ENCODE results near the gene NXPH1.

- TF ChIP-seq POLR2A (IDR thresholded peaks at IDR 0.05), result no peak
- TF ChIP-seq, protein P1, sequence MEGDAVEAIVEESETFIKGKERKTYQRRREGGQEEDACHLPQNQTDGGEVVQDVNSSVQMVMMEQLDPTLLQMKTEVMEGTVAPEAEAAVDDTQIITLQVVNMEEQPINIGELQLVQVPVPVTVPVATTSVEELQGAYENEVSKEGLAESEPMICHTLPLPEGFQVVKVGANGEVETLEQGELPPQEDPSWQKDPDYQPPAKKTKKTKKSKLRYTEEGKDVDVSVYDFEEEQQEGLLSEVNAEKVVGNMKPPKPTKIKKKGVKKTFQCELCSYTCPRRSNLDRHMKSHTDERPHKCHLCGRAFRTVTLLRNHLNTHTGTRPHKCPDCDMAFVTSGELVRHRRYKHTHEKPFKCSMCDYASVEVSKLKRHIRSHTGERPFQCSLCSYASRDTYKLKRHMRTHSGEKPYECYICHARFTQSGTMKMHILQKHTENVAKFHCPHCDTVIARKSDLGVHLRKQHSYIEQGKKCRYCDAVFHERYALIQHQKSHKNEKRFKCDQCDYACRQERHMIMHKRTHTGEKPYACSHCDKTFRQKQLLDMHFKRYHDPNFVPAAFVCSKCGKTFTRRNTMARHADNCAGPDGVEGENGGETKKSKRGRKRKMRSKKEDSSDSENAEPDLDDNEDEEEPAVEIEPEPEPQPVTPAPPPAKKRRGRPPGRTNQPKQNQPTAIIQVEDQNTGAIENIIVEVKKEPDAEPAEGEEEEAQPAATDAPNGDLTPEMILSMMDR (IDR thresholded peaks at IDR 0.05 in 4 of 5, conservative IDR thresholded peaks at IDR 0.05 in 1 of 5), result no peak
Observed at GRCh38 chr7:8592167-8592566, 158.8 kb downstream of the NXPH1 start.
